Astrocyte of the spinal cord (primary cell): ENCODE data around the gene GFRAL.

Source experiments
- DNase-seq: peaks from one replicate; pipeline ENCODE4 v3.0.0; 2011; ENCODE audit warnings: low read depth, low spot score
- H3K4me3 ChIP-seq: 2 replicates; pipeline ENCODE4 v1.5.1; 2011; ENCODE audit warnings: low read depth, mild to moderate bottlenecking, low read length, moderate library complexity
- in situ Hi-C: cut with HindIII; loops from 2 replicates; pipeline ENCODE4 v1.10.0; 2017; ENCODE audit warnings: low sequenced_read_pairs
- TF ChIP-seq, protein P1 (sequence below): IDR thresholded peaks from 2 replicates; pipeline ENCODE4 v1.5.1; 2012; ENCODE audit warnings: low read depth, mild to moderate bottlenecking, low read length, inconsistent platforms

Gene GFRAL

DNA sequence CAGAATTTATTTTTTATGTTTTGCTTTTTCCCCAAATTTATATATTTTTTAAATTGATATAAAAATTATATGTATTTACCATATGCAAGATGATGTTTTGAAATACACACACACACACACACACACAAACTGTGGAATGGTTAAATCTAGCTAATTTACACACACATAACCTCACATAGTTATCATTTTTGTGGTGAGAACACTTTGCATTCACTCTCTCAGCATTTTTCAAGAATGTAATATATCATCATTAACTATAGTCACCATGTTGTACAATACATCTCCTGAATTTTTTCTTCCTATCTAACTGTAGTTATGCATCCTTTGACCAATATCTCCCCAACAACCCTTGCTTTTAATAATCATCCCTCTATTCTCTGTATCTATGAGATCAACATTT, 52.2 kb downstream of the GFRAL start:
- no peak for DNase-seq
- in situ Hi-C loops = no loop called here
- no peak overlapping the region for H3K4me3 ChIP-seq
- TF ChIP-seq, protein P1, sequence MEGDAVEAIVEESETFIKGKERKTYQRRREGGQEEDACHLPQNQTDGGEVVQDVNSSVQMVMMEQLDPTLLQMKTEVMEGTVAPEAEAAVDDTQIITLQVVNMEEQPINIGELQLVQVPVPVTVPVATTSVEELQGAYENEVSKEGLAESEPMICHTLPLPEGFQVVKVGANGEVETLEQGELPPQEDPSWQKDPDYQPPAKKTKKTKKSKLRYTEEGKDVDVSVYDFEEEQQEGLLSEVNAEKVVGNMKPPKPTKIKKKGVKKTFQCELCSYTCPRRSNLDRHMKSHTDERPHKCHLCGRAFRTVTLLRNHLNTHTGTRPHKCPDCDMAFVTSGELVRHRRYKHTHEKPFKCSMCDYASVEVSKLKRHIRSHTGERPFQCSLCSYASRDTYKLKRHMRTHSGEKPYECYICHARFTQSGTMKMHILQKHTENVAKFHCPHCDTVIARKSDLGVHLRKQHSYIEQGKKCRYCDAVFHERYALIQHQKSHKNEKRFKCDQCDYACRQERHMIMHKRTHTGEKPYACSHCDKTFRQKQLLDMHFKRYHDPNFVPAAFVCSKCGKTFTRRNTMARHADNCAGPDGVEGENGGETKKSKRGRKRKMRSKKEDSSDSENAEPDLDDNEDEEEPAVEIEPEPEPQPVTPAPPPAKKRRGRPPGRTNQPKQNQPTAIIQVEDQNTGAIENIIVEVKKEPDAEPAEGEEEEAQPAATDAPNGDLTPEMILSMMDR = no peak

DNA sequence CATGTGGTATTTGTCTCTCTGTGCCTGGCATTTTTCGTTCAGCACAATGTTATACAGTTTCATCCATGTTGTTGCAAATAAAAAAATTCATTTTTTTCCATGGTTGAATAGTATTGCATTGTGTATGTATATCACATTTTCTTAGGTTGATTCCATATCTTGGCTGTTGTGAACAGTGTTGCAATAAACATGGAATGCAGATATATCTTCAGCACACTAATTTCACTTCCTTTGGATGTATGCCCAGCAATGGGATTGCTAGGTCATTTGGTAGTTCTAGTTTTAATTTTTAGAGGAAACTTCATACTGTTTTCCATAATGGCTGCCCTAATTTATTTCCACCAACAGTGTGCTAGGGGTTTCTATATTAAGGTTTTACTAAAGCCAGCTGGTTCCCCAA, 52.6 kb downstream of the GFRAL start:
- TF ChIP-seq, protein P1 = no peak
- no peak for DNase-seq
- in situ Hi-C loops = no loop called here
- H3K4me3 ChIP-seq = no peak overlapping the region

DNA sequence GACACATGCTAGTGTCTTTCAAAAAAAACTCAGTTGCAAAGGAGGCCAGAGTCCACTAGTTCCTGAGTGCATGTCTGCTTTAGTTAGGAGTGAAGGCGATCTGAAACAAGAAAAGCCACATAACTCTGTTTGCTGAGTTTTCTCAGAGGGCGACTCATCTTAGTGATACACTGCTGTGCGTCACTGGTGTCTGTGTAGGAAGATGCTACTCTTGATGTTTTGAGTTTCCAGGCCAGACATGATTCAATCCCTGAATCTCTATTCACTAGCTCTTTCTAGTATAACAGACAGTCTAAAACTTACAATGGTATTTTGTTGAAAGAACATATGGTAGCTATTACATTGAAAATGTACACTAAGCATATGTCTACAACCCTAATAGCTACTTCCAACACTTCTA, 60.9 kb downstream of the GFRAL start:
- no peak for DNase-seq

DNA sequence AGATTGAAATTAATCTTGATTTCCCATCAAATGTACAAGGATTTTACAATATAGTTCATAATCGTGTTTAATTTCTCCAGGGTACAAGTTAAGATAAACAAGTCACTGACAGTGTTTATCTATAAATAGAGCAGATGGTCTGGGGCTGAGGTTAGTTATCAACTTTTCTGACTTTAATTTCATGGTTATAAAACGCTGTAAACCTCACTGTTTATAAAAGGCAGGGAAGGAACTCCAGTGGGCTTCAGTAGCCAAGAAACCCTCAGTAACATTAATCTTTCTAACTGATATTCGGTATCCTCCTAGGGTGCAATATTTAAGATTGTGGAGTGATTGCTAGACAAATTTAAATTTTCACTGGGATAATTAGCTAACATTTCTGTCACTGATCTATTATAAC, 68.6 kb downstream of the GFRAL start:
- H3K4me3 ChIP-seq = no peak overlapping the region
- no peak for DNase-seq
- in situ Hi-C loops = no loop called here

More for the DNA sequence above, 60.9 kb downstream of the GFRAL start:
- in situ Hi-C loops = no loop called here
- TF ChIP-seq, protein P1 = no peak
- H3K4me3 ChIP-seq = no peak overlapping the region

DNA sequence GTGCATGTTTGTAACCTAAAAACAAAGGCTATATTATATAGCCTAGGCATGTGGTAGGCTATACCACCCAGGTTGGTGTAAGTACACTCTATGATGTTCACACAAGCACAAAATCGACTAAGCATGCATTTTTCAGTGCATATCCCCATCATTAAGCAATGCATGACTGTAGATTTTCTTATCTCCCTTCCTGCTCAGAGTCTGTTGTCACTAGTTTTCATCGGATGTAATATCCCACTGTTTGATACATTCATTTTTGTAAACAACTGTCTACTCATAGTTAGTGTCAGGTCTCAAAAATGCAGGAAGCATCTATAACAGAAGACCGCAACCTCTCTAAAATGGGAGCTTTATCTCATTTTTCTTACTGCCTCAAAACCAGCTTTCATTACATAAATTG, 70.7 kb downstream of the GFRAL start:
- TF ChIP-seq, protein P1 = no peak
- in situ Hi-C loops = no loop called here
- no peak overlapping the region for H3K4me3 ChIP-seq
- DNase-seq = no peak

More for the DNA sequence above, 68.6 kb downstream of the GFRAL start:
- TF ChIP-seq, protein P1 = no peak

DNA sequence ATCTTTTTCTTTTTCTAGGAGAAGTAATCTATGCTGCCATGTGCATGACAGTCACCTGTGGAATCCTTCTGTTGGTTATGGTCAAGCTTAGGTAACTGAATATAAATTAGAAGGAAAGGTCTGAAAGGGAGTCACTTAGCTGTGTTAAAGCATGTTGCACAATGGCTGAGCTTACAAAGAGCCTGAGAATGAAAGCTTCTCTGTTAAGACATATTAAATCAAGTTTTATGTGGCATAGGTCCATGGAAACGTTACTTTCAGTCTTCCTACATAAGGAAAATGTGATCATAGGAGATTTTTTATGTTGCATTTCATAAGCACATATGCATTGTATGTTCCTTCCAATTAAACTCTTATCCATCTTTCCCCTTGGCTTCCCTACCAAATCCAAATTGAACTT, 72.1 kb downstream of the GFRAL start:
- DNase-seq = no peak
- TF ChIP-seq, protein P1 = no peak
- in situ Hi-C loops = no loop called here
- H3K4me3 ChIP-seq = no peak overlapping the region

DNA sequence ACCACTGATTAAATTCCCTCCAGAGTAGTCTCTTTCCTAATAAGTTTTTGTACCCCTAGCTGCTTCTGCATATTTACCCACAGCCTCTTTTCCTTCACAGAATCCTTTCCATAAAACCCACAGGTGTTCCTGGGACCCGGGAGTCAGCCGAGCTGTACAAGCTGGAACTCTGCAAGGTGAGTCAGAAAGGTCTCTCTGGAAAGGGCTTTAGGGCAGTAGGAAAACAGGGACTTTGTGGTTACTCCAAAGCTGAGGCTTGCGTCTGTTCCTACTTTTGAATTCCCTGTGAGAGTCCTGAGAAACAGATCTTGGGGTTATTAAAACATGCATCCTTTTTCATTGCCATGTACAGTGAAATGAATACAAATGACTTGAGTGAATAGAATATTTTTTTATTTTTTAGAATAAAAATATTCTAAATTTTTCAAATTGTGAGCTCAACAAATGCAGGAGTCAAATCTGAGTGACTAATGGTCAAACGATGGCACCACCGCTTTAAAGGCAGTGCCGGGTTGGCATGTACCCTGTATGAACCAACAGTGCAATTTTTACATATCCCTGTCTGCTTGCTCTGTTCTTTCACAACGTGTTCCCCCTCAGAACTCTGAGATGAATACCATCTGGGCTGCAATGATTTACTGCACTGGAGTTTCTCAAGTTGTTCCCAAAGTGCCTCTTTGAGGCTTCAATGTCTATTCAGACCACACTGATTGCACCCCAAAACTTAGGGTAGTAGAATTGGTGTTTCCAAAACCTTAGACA, 78.4 kb downstream of the GFRAL start:
- TF ChIP-seq, protein P1 = no peak

More for the DNA sequence above, 78.4 kb downstream of the GFRAL start:
- in situ Hi-C loops = no loop called here
- H3K4me3 ChIP-seq = no peak overlapping the region
- DNase-seq = no peak
